ENCODE measurements around the gene AFF3. TPM values are rescaled to one million over a fixed set of nuclear protein-coding genes. Genes with fewer than 3 reads are reported as not detected.
"Not testable (repeated sequence)": the region's sequence is repeated elsewhere in the genome, so short reads cannot be mapped to it uniquely, and the experiment has no call there.

AFF3 gene
- total RNA-seq, 1 donor from 2014 or later, result not detected

GRCh38 chr2:100145893-100146656 lies 3.7 kb upstream of the AFF3 start:
- no peak for DNase-seq (ENCODE audit: low read depth)

DNA sequence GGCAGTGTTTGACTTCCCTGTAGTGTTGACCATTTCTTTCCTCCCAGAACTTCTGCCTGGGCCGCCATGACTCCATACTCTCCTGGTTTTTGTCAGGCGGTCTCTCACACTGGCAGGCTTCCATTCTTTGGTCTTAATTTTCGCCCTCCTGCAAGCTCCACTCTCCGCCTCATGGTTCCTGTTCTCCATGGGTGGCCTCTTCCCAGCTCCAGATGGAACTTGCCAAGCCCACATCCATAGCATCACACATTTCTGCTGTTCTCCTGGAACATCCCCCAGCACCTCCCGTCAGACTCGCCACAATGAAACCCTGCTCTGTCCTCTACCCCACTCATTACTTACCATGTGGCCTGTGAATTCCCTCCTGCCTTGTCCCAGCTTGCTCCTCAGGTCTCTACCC lies 896 bp upstream of the AFF3 start:
- no peak for DNase-seq (ENCODE audit: low read depth)

GRCh38 chr2:100141906-100142305 lies 484 bp downstream of the AFF3 start:
- no peak for DNase-seq (ENCODE audit: low read depth)

GRCh38 chr2:100140582-100140981 lies 1.8 kb downstream of the AFF3 start:
- DNase-seq (ENCODE audit: low read depth), result no peak

DNA sequence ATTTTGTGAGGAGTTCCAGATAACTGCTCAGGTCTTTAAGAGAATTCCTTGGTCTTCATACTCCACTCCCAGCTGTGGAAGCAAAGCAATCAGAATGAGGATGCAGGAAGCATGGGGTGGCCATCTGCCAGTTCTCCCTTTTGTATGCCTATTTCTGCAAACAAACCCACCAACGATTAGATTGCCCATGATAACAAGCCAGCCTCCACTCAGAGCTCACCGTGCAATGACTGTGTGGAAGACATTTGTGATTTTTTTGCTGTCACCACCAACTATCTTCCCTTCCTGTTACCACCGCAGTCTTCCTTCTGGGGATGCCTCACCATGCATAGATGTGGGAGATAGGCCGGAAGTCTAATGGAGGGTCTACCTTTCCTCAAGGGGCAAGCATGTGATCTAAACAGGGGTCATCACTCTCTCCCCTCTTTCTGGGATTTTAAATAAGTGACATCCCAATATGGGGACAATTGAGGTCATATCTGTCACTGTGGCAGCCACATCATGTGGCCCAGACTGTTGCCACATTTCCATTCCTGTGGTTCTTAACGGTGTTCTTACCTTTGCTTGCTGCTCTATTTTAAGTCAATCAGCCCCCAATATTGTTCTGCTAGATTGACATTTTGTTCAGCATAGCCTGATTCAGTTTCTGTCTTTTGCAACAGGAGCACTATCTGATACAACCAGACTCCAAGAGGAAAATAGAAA lies 4.4 kb downstream of the AFF3 start:
- DNase-seq (ENCODE audit: low read depth), result no peak

GRCh38 chr2:100137318-100137717 lies 5.1 kb downstream of the AFF3 start:
- DNase-seq (ENCODE audit: low read depth), result no peak

GRCh38 chr2:100136310-100136709 lies 6.1 kb downstream of the AFF3 start:
- no peak for DNase-seq (ENCODE audit: low read depth)

DNA sequence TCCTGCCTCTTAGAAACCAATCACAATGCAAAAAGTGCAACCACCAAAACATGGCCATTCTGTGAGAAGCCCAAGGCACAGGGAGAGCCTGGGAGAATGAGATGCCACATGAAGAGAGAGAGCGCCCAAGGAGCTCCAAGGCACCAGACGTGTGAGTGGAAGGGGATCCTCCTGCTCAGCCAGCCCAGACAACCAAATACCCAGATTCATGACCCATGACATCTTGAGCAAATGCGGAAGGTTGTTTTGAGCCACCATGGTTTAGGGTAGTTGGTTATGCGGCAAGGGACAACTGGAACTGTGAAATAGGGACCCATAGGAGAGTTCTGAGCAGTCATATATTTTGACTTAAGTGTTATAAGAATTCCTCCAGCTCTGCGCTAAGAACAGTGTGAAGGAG lies 7.0 kb downstream of the AFF3 start:
- DNase-seq (ENCODE audit: low read depth), result no peak

DNA sequence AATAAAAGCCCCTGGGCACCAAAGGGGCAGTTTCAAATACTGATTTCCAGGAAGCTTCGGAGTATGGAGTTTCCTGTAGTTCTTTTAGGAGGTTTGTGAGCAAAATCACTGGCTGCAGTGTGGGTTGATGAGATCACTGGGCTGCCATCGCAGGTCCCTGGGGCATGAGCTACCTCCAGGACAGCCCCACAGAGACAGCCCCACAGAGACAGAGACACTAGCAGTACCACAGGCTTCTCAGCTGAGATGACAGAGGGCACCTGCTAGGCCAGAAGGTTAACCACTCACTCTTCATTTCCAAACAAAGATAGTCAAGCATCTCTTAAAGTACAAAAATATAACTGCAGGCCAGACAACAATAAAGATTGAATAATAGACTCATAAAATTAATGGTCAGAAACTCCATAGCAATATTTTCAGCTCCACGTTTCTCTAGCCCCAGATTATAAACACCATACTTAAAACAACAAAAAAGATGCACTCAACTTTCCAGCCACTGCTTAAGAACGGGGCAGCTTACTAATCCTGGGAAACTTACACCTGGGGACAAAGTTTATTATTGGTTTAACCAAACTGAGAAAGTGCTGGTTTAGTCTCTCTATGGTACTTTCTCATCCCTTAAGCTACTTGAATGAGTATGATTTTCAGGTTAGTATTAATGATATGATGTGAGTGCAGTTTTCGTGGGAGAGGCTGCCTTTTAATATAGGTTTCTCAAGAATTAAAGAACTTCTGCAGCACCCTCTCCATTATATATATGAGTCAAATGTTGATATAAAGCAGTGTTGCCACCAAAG lies 11.6 kb downstream of the AFF3 start:
- DNase-seq (ENCODE audit: low read depth), result no peak

GRCh38 chr2:100126897-100127401 lies 15.4 kb downstream of the AFF3 start:
- no peak for DNase-seq (ENCODE audit: low read depth)

- DNase-seq (ENCODE audit: low read depth), result no peak
Measured at GRCh38 chr2:100126201-100126600, 16.2 kb downstream of the AFF3 start.

GRCh38 chr2:100125626-100126025 lies 16.8 kb downstream of the AFF3 start:
- no peak for DNase-seq (ENCODE audit: low read depth)

DNA sequence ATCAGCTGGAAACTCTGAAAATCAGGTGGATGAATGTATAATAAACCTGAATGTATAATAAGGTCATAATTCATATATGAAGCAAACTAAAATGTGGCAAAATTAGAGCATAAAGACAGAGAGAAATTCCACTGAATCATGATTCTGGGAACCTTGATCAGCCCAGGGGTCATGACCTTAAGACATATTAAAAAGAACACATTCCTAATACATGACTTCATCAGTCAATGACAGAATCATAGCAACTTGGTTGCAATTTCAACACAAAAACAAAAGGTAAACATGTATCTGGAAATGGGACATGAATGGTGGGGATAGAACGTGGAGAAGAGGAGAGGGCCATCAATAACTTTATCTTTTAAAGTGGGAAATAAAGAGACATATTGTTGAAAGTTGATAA lies 17.6 kb downstream of the AFF3 start:
- no peak for DNase-seq (ENCODE audit: low read depth)

DNA sequence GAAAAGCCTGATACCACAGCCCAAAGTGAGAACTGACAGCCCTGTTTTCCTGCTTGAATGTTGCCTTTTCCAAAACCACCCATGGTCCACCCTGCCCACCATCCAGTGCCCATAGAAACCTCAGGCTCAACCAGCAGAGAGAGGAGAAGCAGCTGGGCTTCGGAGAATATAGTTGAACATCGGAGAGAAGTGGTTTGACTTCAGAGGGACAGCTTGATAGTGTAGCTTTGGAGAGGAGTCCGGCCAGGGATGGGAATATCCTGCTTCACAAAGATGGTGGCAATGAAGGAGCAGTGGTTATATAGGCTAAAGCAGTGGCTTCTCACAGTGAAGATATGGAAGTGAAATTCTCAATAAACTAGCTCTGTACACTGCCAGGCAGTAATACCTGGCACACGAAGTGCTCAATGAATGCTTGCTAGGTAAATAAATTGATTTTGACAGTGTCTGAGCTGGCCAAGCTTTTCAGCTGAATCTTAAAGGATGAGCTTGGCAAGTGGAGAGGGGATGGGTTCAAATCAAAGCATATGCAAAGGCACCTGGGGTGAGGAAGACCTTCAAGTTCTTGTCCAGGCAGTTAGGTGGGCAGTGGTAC lies 21.2 kb downstream of the AFF3 start:
- DNase-seq (ENCODE audit: low read depth), result no peak

DNA sequence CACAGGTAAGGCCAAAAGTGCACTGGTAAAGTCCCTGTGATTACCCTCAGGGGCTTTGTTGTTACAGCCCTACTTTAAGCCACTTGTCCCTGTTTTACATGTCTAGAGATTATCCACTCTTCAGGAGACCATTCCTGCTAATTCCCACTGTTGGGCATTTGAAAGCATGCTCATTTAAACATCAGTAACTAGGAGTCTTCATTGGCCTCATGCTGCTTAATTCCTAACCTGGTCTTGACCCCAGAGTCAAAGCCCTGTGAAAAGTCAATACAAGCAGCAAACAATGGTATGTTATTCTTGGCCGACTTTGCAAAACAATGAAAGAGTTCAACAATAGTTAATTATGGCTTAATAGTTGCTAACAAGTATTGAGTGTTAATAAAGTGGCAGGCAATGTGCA lies 23.2 kb downstream of the AFF3 start:
- no peak for DNase-seq (ENCODE audit: low read depth)

DNA sequence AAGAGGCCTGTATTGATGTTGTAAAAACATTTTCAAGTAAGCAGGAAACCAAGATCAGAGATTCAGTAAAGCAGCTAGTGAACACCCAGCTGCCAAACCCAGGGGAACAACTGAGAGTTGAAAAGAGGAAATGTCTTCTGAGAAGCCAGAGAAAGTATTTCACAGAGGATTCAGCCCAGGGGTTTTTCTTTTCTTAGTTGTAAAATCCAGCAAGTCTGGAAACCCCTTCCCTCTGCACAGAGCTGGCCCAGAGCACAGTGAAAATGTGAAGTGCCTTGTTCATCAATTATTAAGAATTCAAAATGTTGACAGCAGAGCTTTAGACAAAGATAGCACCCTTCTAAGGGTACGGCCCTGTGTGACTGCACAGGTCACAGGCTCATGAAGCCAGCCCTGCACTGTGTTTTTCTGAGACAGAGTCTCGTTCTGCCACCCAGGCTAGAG lies 28.4 kb downstream of the AFF3 start:
- no peak for DNase-seq (ENCODE audit: low read depth)

DNA sequence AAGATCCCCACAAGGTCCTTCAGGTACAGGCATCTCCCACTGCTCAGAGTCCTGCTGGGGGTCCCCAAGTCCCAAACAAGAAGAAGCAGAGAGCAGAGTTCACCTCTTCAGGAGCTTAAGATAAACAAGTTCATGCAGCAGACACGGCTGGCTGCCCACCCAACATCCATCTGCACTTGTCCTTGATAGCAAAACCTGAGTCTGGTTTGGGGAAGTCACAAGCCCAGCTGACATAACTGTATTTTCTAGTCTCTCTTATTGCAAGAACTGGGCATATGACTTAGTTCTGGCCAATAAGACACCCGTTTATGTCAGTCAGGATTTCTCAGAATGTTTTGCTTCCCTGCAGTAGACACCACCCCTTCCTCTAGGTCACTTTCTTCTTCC lies 31.8 kb downstream of the AFF3 start:
- DNase-seq (ENCODE audit: low read depth), result no peak

GRCh38 chr2:100109986-100110613 lies 32.3 kb downstream of the AFF3 start:
- no peak for DNase-seq (ENCODE audit: low read depth)

GRCh38 chr2:100108648-100109020 lies 33.8 kb downstream of the AFF3 start:
- not testable (repeated sequence) for DNase-seq (ENCODE audit: low read depth)

GRCh38 chr2:100107906-100108647 lies 34.3 kb downstream of the AFF3 start:
- no peak for DNase-seq (ENCODE audit: low read depth)
